ENCODE results near the gene HERC3.
"Not testable (repeated sequence)": the region's sequence is repeated elsewhere in the genome, so short reads cannot be mapped to it uniquely, and the experiment has no call there.

HERC3 gene

GRCh38 chr4:88609387-88609786 is 17.1 kb downstream of the HERC3 start:
- no peak for DNase-seq (ENCODE audit: low read depth)

- DNase-seq (ENCODE audit: low read depth), result not testable (repeated sequence)
Observed at GRCh38 chr4:88609794-88610193, 17.5 kb downstream of the HERC3 start.

DNA sequence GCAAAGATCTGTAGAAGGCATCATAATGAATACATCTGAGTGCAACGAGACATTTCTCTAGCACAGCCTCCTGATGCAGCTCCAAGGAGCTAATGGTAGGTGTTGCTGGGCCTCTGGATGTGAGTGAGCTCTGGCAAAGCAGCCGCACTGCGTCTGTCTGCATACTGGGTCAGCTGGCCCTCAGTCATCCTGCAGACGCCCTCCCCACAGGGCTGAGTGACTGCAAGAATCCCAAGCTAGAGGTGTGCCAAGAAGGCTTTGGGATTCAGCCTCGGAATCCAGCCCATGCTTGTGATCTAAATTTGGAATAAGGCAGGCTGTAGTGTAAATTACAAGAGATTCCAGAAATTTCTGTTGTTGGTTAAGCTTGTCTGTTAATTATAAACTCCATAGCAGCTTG is 18.5 kb downstream of the HERC3 start:
- no peak for DNase-seq (ENCODE audit: low read depth)

- no peak for DNase-seq (ENCODE audit: low read depth)
Observed at GRCh38 chr4:88613417-88613875, 21.2 kb downstream of the HERC3 start.

GRCh38 chr4:88614058-88614457 is 21.8 kb downstream of the HERC3 start:
- no peak for DNase-seq (ENCODE audit: low read depth)

GRCh38 chr4:88616275-88617150 is 24.2 kb downstream of the HERC3 start:
- DNase-seq (ENCODE audit: low read depth), result peak; percentile 83

GRCh38 chr4:88618782-88619485 is 26.7 kb downstream of the HERC3 start:
- no peak for DNase-seq (ENCODE audit: low read depth)

GRCh38 chr4:88619971-88620370 is 27.7 kb downstream of the HERC3 start:
- DNase-seq (ENCODE audit: low read depth), result no peak

- DNase-seq (ENCODE audit: low read depth), result no peak
Observed at GRCh38 chr4:88621763-88622327, 29.6 kb downstream of the HERC3 start.

DNA sequence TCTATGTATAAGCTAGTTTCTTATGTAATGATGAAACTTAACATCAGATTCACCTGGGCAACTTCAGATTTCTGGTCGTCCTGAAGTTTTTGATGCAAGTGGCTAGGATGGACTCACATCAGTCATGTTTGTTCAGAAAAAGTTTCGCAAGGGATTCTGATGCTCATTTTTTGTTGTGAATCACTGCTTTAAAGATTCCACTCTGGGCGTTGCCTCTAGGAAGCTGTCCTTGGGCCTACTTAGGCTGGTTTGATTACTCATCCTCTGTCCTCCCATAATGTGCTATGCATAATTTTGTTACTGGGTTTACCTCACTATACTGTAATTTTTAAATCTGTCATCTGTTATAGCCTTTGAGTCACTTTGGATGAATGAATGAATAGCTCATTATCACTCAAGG is 30.8 kb downstream of the HERC3 start:
- DNase-seq (ENCODE audit: low read depth), result peak; percentile 96

DNA sequence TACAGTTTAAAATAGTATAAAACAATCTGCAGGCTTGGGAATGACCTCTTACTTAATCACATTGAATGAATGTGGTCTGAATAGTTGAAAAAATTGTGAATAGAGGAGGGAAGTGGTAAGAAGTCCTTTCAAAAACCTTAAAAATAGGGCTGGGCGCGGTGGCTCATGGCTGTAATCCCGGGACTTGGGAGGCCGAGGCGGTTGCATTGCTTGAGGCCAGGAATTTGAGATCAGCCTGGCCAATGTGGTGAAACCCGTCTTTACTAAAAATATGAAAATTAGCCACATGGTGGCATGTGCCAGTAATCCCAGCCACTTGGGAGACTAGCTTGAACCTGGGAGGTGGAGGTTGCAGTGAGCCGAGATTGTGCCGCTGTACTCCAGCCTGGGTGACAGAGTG is 36.5 kb downstream of the HERC3 start:
- DNase-seq (ENCODE audit: low read depth), result no peak

DNA sequence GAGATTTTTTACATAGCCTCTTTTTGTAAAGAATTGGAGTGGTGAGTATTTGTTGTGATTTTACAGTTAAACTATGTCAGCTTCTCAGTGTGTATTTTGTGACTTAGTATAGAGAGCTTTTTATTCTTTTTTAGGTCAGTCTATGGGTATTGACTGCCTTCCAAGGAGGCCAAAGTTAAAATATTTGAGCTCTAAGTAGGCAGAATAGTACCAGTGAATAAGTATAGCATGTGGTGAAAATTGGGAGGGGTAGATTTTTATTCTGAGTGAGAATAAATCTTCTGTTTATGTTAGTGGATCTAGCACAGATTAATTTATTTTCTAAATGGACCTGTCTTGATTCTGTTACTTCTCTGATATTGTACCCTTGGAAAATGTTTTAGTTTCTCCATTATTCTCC is 37.5 kb downstream of the HERC3 start:
- DNase-seq (ENCODE audit: low read depth), result no peak

- DNase-seq (ENCODE audit: low read depth), result no peak
Observed at GRCh38 chr4:88630756-88631155, 38.5 kb downstream of the HERC3 start.

DNA sequence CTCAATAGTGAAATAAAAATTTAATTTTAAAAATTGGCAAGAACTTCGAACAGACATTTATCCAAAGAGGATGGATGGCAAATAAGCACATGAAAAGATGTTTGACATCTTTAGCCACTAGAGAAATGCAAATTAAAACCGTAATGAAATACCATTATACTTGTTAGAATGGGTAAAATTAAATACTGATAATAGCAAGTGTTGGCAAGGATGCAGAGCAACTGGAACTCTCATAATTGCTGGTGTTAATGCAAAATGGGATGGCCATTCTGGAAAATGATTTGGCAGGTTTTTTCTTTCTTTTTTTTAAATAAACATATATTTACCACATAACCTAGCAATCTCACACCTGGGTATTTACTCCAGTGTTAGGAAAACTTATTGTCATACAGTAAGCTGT is 51.7 kb downstream of the HERC3 start:
- no peak for DNase-seq (ENCODE audit: low read depth)

- DNase-seq (ENCODE audit: low read depth), result no peak
Observed at GRCh38 chr4:88645994-88646393, 53.7 kb downstream of the HERC3 start.

DNA sequence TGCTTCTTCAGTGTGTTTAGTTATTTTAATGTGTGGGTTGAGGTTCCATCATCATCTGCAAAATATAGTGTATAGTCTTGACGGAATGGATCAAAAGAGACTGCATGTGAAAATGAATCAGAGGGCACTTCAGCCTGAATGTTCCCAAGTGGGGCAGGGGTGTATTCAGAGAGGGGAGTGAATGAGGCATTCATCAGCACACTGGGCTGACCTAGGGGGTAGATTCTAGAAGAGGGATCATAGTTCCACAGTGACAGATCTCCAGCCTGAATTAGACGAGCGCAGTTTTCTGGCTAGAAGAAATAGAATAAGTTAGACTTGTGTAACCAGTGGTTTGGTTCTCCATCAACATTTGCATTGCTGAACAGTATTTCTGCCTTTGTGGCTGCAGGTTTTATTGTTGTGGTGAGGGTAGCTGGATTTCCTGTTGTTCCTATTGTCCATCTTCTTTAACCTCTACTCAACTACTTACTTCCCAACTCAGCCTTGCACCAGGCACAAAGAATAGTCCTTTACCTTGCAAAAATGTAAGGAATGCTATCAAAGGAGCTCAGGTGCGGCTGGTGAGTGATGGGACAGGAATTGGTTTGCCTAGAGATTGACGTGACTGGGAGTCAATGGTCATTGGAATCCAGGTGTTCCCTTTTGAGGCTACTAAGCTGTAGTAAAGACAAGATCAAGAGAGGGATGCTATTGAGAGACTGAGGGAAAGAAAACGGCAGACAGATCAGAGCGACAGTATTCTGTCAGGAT is 54.4 kb downstream of the HERC3 start:
- no peak for DNase-seq (ENCODE audit: low read depth)

DNA sequence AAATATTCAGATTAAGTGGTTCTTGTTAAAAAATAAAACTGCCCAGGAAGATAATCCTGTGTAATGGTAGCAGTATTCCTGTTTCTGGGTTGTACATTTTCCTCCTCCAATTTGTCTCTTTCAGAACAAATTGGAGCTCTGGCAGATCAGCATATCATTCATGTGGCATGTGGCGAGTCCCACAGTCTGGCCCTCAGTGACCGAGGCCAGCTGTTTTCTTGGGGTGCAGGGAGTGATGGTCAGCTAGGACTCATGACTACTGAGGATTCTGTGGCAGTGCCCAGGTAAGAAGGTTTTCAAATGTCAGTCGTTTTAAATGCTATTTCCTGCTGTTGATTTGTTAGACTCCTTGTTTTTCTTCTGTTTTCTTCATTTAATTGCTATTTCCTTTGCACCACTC is 57.4 kb downstream of the HERC3 start:
- DNase-seq (ENCODE audit: low read depth), result no peak

- no peak for DNase-seq (ENCODE audit: low read depth)
Observed at GRCh38 chr4:88653371-88653946, 61.2 kb downstream of the HERC3 start.

DNA sequence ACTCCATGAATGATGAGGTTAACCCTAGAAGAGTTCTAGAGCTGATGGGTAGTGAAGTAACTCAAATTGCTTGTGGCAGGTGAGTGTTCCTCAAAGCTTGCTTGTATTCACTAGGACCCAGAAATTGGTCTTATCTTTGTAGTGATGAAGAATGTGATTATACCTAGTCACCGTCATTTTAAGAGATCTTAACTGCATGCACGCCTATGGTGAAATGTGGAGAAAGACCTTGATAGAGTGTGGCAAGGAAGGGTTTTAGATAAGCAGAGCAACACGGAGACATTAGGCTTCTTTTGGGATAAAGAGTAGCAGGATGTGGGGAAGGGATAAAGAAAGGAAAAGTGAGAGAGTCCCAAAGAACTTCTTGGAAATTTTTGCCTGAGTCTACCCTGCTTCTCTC is 62.9 kb downstream of the HERC3 start:
- no peak for DNase-seq (ENCODE audit: low read depth)

- DNase-seq (ENCODE audit: low read depth), result no peak
Observed at GRCh38 chr4:88659055-88659889, 67.0 kb downstream of the HERC3 start.

GRCh38 chr4:88659890-88660208 is 67.6 kb downstream of the HERC3 start:
- no peak for DNase-seq (ENCODE audit: low read depth)

Data from HS-5 (cell line).